ENCODE measurements around the gene SIT1.

DNA sequence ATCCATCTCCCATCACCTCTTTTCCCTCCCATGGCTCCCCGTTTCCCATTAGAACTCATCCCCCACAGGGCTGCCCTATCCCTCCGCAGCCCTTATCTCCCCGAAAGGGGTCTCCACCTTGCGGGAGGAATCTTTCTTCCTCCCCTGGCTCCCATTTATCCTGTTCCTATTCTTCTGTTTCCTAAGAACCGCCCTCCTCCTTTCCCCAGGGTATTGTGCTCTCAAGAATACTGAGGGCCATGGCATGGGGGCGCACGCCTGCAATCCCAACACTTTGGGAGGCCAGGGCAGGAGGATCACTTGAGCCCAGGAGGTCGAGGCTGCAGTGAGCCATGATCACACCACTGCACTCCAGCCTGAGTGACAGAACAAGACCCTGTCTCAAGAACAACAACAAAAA, 33.2 kb downstream of the SIT1 start:
- TF ChIP-seq ARNTL (CRISPR knock-in tag; IDR thresholded peaks at IDR 0.05; ENCODE audit: borderline replicate concordance, low read depth) (no peak), ZNF8 (CRISPR knock-in tag; IDR thresholded peaks at IDR 0.05) (no peak), RARB (CRISPR knock-in tag; IDR thresholded peaks at IDR 0.05) (no peak), ZFP3 (CRISPR knock-in tag; IDR thresholded peaks at IDR 0.05) (no peak), CSDC2 (CRISPR knock-in tag; IDR thresholded peaks at IDR 0.05) (no peak), TOX (CRISPR knock-in tag; IDR thresholded peaks at IDR 0.05; ENCODE audit: borderline replicate concordance) (no peak), BACH2 (CRISPR knock-in tag; IDR thresholded peaks at IDR 0.05; ENCODE audit: borderline replicate concordance) (no peak)
- TF ChIP-seq, protein P1, sequence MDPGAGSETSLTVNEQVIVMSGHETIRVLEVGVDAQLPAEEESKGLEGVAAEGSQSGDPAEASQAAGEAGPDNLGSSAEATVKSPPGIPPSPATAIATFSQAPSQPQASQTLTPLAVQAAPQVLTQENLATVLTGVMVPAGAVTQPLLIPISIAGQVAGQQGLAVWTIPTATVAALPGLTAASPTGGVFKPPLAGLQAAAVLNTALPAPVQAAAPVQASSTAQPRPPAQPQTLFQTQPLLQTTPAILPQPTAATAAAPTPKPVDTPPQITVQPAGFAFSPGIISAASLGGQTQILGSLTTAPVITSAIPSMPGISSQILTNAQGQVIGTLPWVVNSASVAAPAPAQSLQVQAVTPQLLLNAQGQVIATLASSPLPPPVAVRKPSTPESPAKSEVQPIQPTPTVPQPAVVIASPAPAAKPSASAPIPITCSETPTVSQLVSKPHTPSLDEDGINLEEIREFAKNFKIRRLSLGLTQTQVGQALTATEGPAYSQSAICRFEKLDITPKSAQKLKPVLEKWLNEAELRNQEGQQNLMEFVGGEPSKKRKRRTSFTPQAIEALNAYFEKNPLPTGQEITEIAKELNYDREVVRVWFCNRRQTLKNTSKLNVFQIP (CRISPR knock-in tag; IDR thresholded peaks at IDR 0.05; ENCODE audit: borderline replicate concordance, low read depth): no peak
- TF ChIP-seq, protein P2, sequence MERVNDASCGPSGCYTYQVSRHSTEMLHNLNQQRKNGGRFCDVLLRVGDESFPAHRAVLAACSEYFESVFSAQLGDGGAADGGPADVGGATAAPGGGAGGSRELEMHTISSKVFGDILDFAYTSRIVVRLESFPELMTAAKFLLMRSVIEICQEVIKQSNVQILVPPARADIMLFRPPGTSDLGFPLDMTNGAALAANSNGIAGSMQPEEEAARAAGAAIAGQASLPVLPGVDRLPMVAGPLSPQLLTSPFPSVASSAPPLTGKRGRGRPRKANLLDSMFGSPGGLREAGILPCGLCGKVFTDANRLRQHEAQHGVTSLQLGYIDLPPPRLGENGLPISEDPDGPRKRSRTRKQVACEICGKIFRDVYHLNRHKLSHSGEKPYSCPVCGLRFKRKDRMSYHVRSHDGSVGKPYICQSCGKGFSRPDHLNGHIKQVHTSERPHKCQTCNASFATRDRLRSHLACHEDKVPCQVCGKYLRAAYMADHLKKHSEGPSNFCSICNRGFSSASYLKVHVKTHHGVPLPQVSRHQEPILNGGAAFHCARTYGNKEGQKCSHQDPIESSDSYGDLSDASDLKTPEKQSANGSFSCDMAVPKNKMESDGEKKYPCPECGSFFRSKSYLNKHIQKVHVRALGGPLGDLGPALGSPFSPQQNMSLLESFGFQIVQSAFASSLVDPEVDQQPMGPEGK (CRISPR knock-in tag; IDR thresholded peaks at IDR 0.05; ENCODE audit: borderline replicate concordance): no peak
- TF ChIP-seq, protein P3, sequence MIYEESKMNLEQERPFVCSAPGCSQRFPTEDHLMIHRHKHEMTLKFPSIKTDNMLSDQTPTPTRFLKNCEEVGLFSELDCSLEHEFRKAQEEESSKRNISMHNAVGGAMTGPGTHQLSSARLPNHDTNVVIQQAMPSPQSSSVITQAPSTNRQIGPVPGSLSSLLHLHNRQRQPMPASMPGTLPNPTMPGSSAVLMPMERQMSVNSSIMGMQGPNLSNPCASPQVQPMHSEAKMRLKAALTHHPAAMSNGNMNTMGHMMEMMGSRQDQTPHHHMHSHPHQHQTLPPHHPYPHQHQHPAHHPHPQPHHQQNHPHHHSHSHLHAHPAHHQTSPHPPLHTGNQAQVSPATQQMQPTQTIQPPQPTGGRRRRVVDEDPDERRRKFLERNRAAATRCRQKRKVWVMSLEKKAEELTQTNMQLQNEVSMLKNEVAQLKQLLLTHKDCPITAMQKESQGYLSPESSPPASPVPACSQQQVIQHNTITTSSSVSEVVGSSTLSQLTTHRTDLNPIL (CRISPR knock-in tag; IDR thresholded peaks at IDR 0.05; ENCODE audit: low read depth): no peak
